OCI-LY1 (cell line): ENCODE data around the gene CACNA2D3.

Experiments
- CTCF ChIP-seq: fragments of 200-600 bp; sonication (generic), shearing (Covaris generic); IDR thresholded peaks from 2 replicates; pipeline ENCODE4 v1.5.1; 2017; ENCODE audit warnings: mild to moderate bottlenecking, antibody characterized with exemption, low read length, moderate library complexity, mixed read lengths
- EZH2 ChIP-seq: fragments of 200-600 bp; sonication (generic), shearing (Covaris generic); IDR thresholded peaks from 2 replicates; pipeline ENCODE4 v1.8.0; 2017; ENCODE audit warnings: borderline replicate concordance, mixed run types, mild to moderate bottlenecking, antibody characterized with exemption, low read length, moderate library complexity, mixed read lengths

- no peak for TF ChIP-seq CTCF
- no peak for TF ChIP-seq EZH2
These were observed 569.0 kb downstream of the CACNA2D3 start for GRCh38 chr3:54691289-54691771.
